HUDEP-2 (cell line): ENCODE results near the gene ALDH3A1.

Experiments used
- DNase-seq, 76 experiments: peaks; one replicate each; lab custom pipeline; 2025; ENCODE audit not compliant: unreplicated experiment in 76 of 76; lab: John Stamatoyannopoulos, UW

ALDH3A1 gene

GRCh38 chr17:19760746-19761145, 12.6 kb upstream of the ALDH3A1 start:
- DNase-seq, result no peak

GRCh38 chr17:19759568-19760549, 11.8 kb upstream of the ALDH3A1 start:
- DNase-seq, result no peak

GRCh38 chr17:19757536-19758180, 9.6 kb upstream of the ALDH3A1 start:
- DNase-seq, result no peak

- no peak for DNase-seq
Observed at GRCh38 chr17:19756546-19756945, 8.4 kb upstream of the ALDH3A1 start.

GRCh38 chr17:19755821-19756510, 7.9 kb upstream of the ALDH3A1 start:
- DNase-seq, result no peak

- no peak for DNase-seq
Observed at GRCh38 chr17:19755392-19755791, 7.3 kb upstream of the ALDH3A1 start.

GRCh38 chr17:19753661-19754463, 5.8 kb upstream of the ALDH3A1 start:
- peak in 10 of 76 experiments; percentile 1 to 16 (median 7) for DNase-seq

- DNase-seq, result peak in 39 of 76 experiments; percentile 4 to 64 (median 33)
Observed at GRCh38 chr17:19753051-19753509, 5.0 kb upstream of the ALDH3A1 start.

- no peak for DNase-seq
Observed at GRCh38 chr17:19752216-19753050, 4.3 kb upstream of the ALDH3A1 start.

GRCh38 chr17:19750835-19751234, 2.7 kb upstream of the ALDH3A1 start:
- no peak for DNase-seq

- DNase-seq, result no peak
Observed at GRCh38 chr17:19750020-19750572, 2.0 kb upstream of the ALDH3A1 start.

- DNase-seq, result no peak
Observed at GRCh38 chr17:19748807-19749193, 702 bp upstream of the ALDH3A1 start.

- DNase-seq, result no peak
Observed at GRCh38 chr17:19747159-19747719, 859 bp downstream of the ALDH3A1 start.

- DNase-seq, result no peak
Observed at GRCh38 chr17:19746517-19746916, 1.6 kb downstream of the ALDH3A1 start.

- peak in 54 of 76 experiments; percentile 6 to 74 (median 48) for DNase-seq
Observed at GRCh38 chr17:19744922-19745757, 3.0 kb downstream of the ALDH3A1 start.

GRCh38 chr17:19744492-19744891, 3.6 kb downstream of the ALDH3A1 start:
- DNase-seq, result no peak

GRCh38 chr17:19743101-19744100, 4.7 kb downstream of the ALDH3A1 start:
- DNase-seq, result no peak
